H9 (cell line): Measurements from ENCODE around the gene SH3TC1. TPM values are rescaled to one million over a fixed set of nuclear protein-coding genes. Genes with fewer than 3 reads are reported as not detected.

Experiments
- DNase-seq: peaks from one replicate; pipeline ENCODE4 v3.0.0-alpha.2; 2017
- H2AFZ ChIP-seq: one replicate; pipeline ENCODE4 v1.6.1; 2013; ENCODE audit warnings: mild to moderate bottlenecking, low read length, control low read depth, moderate library complexity
- H2AK5ac ChIP-seq: 2 replicates; pipeline ENCODE4 v1.6.1; 2013; ENCODE audit warnings: low read length, control low read depth, mixed read lengths; ENCODE audit not compliant: insufficient read length
- H2BK120ac ChIP-seq: one replicate; pipeline ENCODE4 v1.6.1; 2013; ENCODE audit warnings: low read depth, mild to moderate bottlenecking, low read length, control low read depth, inconsistent platforms; ENCODE audit not compliant: poor library complexity, severe bottlenecking
- H2BK12ac ChIP-seq: 2 replicates; pipeline ENCODE4 v1.6.1; 2013; ENCODE audit warnings: low read length, control low read depth, mixed read lengths, low read depth; ENCODE audit not compliant: insufficient read length
- H2BK15ac ChIP-seq: 2 replicates; pipeline ENCODE4 v1.6.1; 2013; ENCODE audit warnings: low read depth, low read length, control low read depth
- H2BK20ac ChIP-seq: one replicate; pipeline ENCODE4 v1.6.1; 2013; ENCODE audit warnings: low read depth, mild to moderate bottlenecking, low read length, control low read depth, inconsistent platforms; ENCODE audit not compliant: poor library complexity, severe bottlenecking
- H2BK5ac ChIP-seq: 2 replicates; pipeline ENCODE4 v1.6.1; 2013; ENCODE audit warnings: low read length, control low read depth, mixed read lengths; ENCODE audit not compliant: insufficient read length
- H3K14ac ChIP-seq: 2 replicates; pipeline ENCODE4 v1.6.1; 2013; ENCODE audit warnings: low read length, control low read depth; ENCODE audit not compliant: insufficient read depth
- H3K18ac ChIP-seq: 2 replicates; pipeline ENCODE4 v1.6.1; 2013; ENCODE audit warnings: low read depth, mild to moderate bottlenecking, mixed read lengths, low read length, control low read depth; ENCODE audit not compliant: insufficient read length
- H3K23ac ChIP-seq: 2 replicates; pipeline ENCODE4 v1.6.1; 2013; ENCODE audit warnings: low read length, control low read depth, mixed read lengths, low read depth; ENCODE audit not compliant: insufficient read length
- H3K23me2 ChIP-seq: 2 replicates; pipeline ENCODE4 v1.6.1; 2013; ENCODE audit warnings: low read depth, mild to moderate bottlenecking, mixed read lengths, low read length, control low read depth; ENCODE audit not compliant: insufficient read length, poor library complexity, severe bottlenecking
- H3K27ac ChIP-seq: 2 replicates; pipeline ENCODE4 v1.5.1; 2013; ENCODE audit warnings: low read length, control low read depth, mixed read lengths, low read depth; ENCODE audit not compliant: insufficient read length
- H3K27me3 ChIP-seq: 2 replicates; pipeline ENCODE4 v1.6.1; 2013; ENCODE audit warnings: low read length, control low read depth, inconsistent platforms; ENCODE audit not compliant: insufficient read depth
- H3K4ac ChIP-seq: 2 replicates; pipeline ENCODE4 v1.6.1; 2013; ENCODE audit warnings: low read depth, mild to moderate bottlenecking, control low read depth, inconsistent platforms, low read length, moderate library complexity
- H3K4me1 ChIP-seq: 2 replicates; pipeline ENCODE4 v1.6.1; 2013; ENCODE audit warnings: low read length, control low read depth, inconsistent platforms; ENCODE audit not compliant: insufficient read depth
- H3K4me2 ChIP-seq: 2 replicates; pipeline ENCODE4 v1.6.1; 2013; ENCODE audit warnings: low read length, control low read depth, mixed read lengths; ENCODE audit not compliant: insufficient read length, insufficient read depth
- H3K56ac ChIP-seq: 2 replicates; pipeline ENCODE4 v1.6.1; 2013; ENCODE audit warnings: low read depth, mild to moderate bottlenecking, mixed read lengths, low read length, control low read depth; ENCODE audit not compliant: insufficient read length
- H3K79me1 ChIP-seq: 2 replicates; pipeline ENCODE4 v1.6.1; 2013; ENCODE audit warnings: low read depth, mild to moderate bottlenecking, moderate library complexity, low read length, control low read depth, inconsistent platforms; ENCODE audit not compliant: insufficient read depth, poor library complexity, severe bottlenecking
- H3K79me2 ChIP-seq: 2 replicates; pipeline ENCODE4 v1.6.1; 2013; ENCODE audit warnings: low read length, control low read depth, inconsistent platforms; ENCODE audit not compliant: insufficient read depth
- H3K9ac ChIP-seq: 2 replicates; pipeline ENCODE4 v1.6.1; 2013; ENCODE audit warnings: low read length, control low read depth, mixed read lengths; ENCODE audit not compliant: insufficient read length; ENCODE audit errors: extremely low read depth
- H3K9me3 ChIP-seq: one replicate; pipeline ENCODE4 v1.6.1; 2013; ENCODE audit warnings: low read depth, low read length, inconsistent platforms; ENCODE audit not compliant: control insufficient read depth
- H3T11ph ChIP-seq: one replicate; pipeline ENCODE4 v1.6.1; 2013; ENCODE audit warnings: mild to moderate bottlenecking, low read length, control low read depth, inconsistent platforms
- H4K20me1 ChIP-seq: one replicate; pipeline ENCODE4 v1.6.1; 2013; ENCODE audit not compliant: control insufficient read depth, insufficient read length, insufficient read depth
- H4K5ac ChIP-seq: 2 replicates; pipeline ENCODE4 v1.6.1; 2013; ENCODE audit warnings: low read depth, mild to moderate bottlenecking, mixed read lengths, low read length, control low read depth; ENCODE audit not compliant: insufficient read length
- H4K8ac ChIP-seq: replicated peaks from 2 replicates; pipeline ENCODE4 v1.6.1; 2013; ENCODE audit warnings: low read length, control low read depth, mixed read lengths, low read depth; ENCODE audit not compliant: insufficient read length
- H4K91ac ChIP-seq: 2 replicates; pipeline ENCODE4 v1.6.1; 2013; ENCODE audit warnings: low read depth, mild to moderate bottlenecking, moderate library complexity, mixed read lengths, low read length, control low read depth; ENCODE audit not compliant: insufficient read length
- H3K27ac Mint-ChIP-seq, 3 experiments: 2 replicates in 2 of 3; 3 replicates in 1 of 3; pipeline ENCODE4 v1.8.0; 2020 to 2021; ENCODE audit warnings: mixed read lengths in 3 of 3, mild to moderate bottlenecking in 1 of 3, moderate library complexity in 1 of 3
- H3K27me3 Mint-ChIP-seq: 2 replicates; pipeline ENCODE4 v1.8.0; 2021; ENCODE audit warnings: low read depth, mild to moderate bottlenecking, moderate library complexity, mixed read lengths
- H3K36me3 Mint-ChIP-seq, 3 experiments: 2 replicates in 2 of 3; 3 replicates in 1 of 3; pipeline ENCODE4 v1.8.0; 2020 to 2021; ENCODE audit warnings: low read depth in 3 of 3, mixed read lengths in 3 of 3; ENCODE audit not compliant: insufficient read depth in 1 of 3
- H3K4me1 Mint-ChIP-seq, 2 experiments: 2 replicates each; pipeline ENCODE4 v1.8.0; 2020; ENCODE audit warnings: mixed read lengths in 2 of 2
- H3K4me3 Mint-ChIP-seq, 2 experiments: 2 replicates in 1 of 2; 3 replicates in 1 of 2; pipeline ENCODE4 v1.8.0; 2020 to 2021; ENCODE audit warnings: mild to moderate bottlenecking in 2 of 2, mixed read lengths in 2 of 2, moderate library complexity in 1 of 2
- H3K9me3 Mint-ChIP-seq, 2 experiments: 2 replicates in 1 of 2; 3 replicates in 1 of 2; pipeline ENCODE4 v1.8.0; 2020; ENCODE audit warnings: mild to moderate bottlenecking in 2 of 2, mixed read lengths in 2 of 2, moderate library complexity in 1 of 2
- CTCF ChIP-seq: fragments of 200-600 bp; sonication (generic); conservative IDR thresholded peaks from 3 replicates; pipeline ENCODE4 v1.8.0; 2021; ENCODE audit warnings: antibody characterized with exemption, mild to moderate bottlenecking
- WGBS: extraction: QIAGEN DNeasy Blood & Tissue Kit; methylation state at CpG from one replicate; pipeline ENCODE4 v1.1.7; 2013; ENCODE audit warnings: missing lambda C conversion rate, low lambda C conversion rate, mixed read lengths; ENCODE audit not compliant: insufficient read length; ENCODE audit errors: extremely low coverage; 5-methylcytosine and 5-hydroxymethylcytosine counted together
- total RNA-seq: library from RNA; stranded (reverse); gene quantifications from 2 replicates; pipeline ENCODE4 v1.2.1, GENCODE V29; 2021

Gene SH3TC1
- total RNA-seq, 1 experiment from 2014 or later = 0.74 TPM

- Histone ChIP-seq H3K9ac (no peak overlapping the region), H3K23ac (no peak overlapping the region), H2BK20ac (no peak overlapping the region), H3K79me1 (no peaks in the 10 kb centered on the region), H2AFZ (no peak overlapping the region), H2BK15ac (no peak overlapping the region), H3K9me3 (no peaks in the 10 kb centered on the region), H3K4me2 (no peak overlapping the region), H3K14ac (no peak overlapping the region), H2BK5ac (no peak overlapping the region), H2BK12ac (no peak overlapping the region), H4K91ac (no peak overlapping the region), H3K23me2 (no peaks in the 10 kb centered on the region), H4K5ac (no peak overlapping the region), H2AK5ac (no peak overlapping the region), H4K8ac (no peak overlapping the region), H3K27me3 (no peaks in the 10 kb centered on the region), H3K18ac (no peak overlapping the region), H3K4me1 (no peaks in the 10 kb centered on the region), H2BK120ac (no peak overlapping the region), H3K4ac (no peak overlapping the region), H4K20me1 (no peaks in the 10 kb centered on the region), H3K79me2 (no peaks in the 10 kb centered on the region), H3K56ac (no peak overlapping the region), H3K27ac (no peak overlapping the region), H3T11ph (no peak overlapping the region)
- Mint-ChIP-seq H3K27ac (peak overlapping the region in 1 of 3 experiments; percentile 62; a peak in 1 of 7 replicates), H3K4me3 (peak overlapping the region in 1 of 2 experiments; percentile 19; a peak in 1 of 5 replicates), H3K4me1 (peaks cover 5 to 7% of the 10 kb centered on the region in 2 experiments; a peak in 3 of 4 replicates), H3K9me3 (peaks cover 4% of the 10 kb centered on the region in 2 experiments; a peak in 2 of 5 replicates), H3K27me3 (peaks cover 2% of the 10 kb centered on the region; the same call in 1 of the 2 replicates), H3K36me3 (no peaks in the 10 kb centered on the region)
- no peak for TF ChIP-seq CTCF
- no peak for DNase-seq
- WGBS = no CpG with 5 or more reads among the region's 6 CpGs
Observed at GRCh38 chr4:8181119-8181518, 18.0 kb upstream of the SH3TC1 start.
